Cardiac muscle cell (in vitro differentiated cells and primary cell): ENCODE measurements around the gene TXNDC16. TPM values are rescaled to one million over a fixed set of nuclear protein-coding genes. Genes with fewer than 3 reads are reported as not detected.

Source experiments
- DNase-seq, 2 donors: peaks; one replicate each; pipeline versions ENCODE4 v3.0.0 to v3.0.0-alpha.2; 2010 to 2017; ENCODE audit warnings: low read depth in 1 of 2, low spot score in 1 of 2
- H3K27ac ChIP-seq: fragments of 200-600 bp; sonication (generic); 2 replicates; pipeline ENCODE4 v1.5.1; 2016
- H3K27me3 ChIP-seq: fragments of 200-600 bp; sonication (generic); 2 replicates; pipeline ENCODE4 v1.6.0; 2016; ENCODE audit warnings: control low read depth
- H3K36me3 ChIP-seq: fragments of 200-600 bp; sonication (generic); 2 replicates; pipeline ENCODE4 v1.5.1; 2016; ENCODE audit warnings: control low read depth
- H3K4me1 ChIP-seq: fragments of 200-600 bp; sonication (generic); 2 replicates; pipeline ENCODE4 v1.8.1; 2017; ENCODE audit warnings: low read depth, mild to moderate bottlenecking, mixed run types
- H3K4me3 ChIP-seq: fragments of 200-600 bp; sonication (generic); 2 replicates; pipeline ENCODE4 v1.5.1; 2016; ENCODE audit warnings: mild to moderate bottlenecking
- H3K9me3 ChIP-seq: fragments of 200-600 bp; sonication (generic); 2 replicates; pipeline ENCODE4 v1.5.1; 2017; ENCODE audit warnings: low read depth, mild to moderate bottlenecking, control low read depth
- CTCF ChIP-seq: IDR thresholded peaks from 2 replicates; pipeline ENCODE4 v1.5.1; 2012; ENCODE audit warnings: low read depth, mild to moderate bottlenecking, low read length
- polyA plus RNA-seq: library from polyadenylated mRNA; unstranded; fragments of >200 nt; fragmentation: Nextera tagmentation; extraction: Ambion mirVana; gene quantifications from 2 replicates; pipeline ENCODE4 v1.2.1, GENCODE V29; 2016
- total RNA-seq: library from RNA; depleted of rRNA; stranded (reverse); fragments of >200 nt; gene quantifications from 2 replicates; pipeline ENCODE4 v1.2.3, GENCODE V29; 2016

TXNDC16 gene
- total and polyA plus RNA-seq, 2 experiments from 2014 or later = 6.9 to 7.8 TPM

- TF ChIP-seq CTCF = no peak
- Histone ChIP-seq H3K27ac (no peak overlapping the region), H3K36me3 (peaks cover 4% of the 10 kb centered on the region), H3K4me3 (no peak overlapping the region), H3K27me3 (no peaks in the 10 kb centered on the region), H3K9me3 (no peaks in the 10 kb centered on the region), H3K4me1 (no peaks in the 10 kb centered on the region)
- DNase-seq = no peak
These were observed 13.7 kb downstream of the TXNDC16 start for GRCh38 chr14:52538623-52539022.

- DNase-seq = no peak
- Histone ChIP-seq H3K36me3 (peaks cover 4% of the 10 kb centered on the region), H3K9me3 (no peaks in the 10 kb centered on the region), H3K4me1 (no peaks in the 10 kb centered on the region), H3K27ac (no peak overlapping the region), H3K4me3 (no peak overlapping the region), H3K27me3 (no peaks in the 10 kb centered on the region)
- no peak for TF ChIP-seq CTCF
These were observed 16.0 kb downstream of the TXNDC16 start for GRCh38 chr14:52536269-52536668.

- Histone ChIP-seq H3K4me3 (no peak overlapping the region), H3K4me1 (no peaks in the 10 kb centered on the region), H3K36me3 (peaks cover 8% of the 10 kb centered on the region), H3K27ac (no peak overlapping the region), H3K9me3 (no peaks in the 10 kb centered on the region), H3K27me3 (no peaks in the 10 kb centered on the region)
- DNase-seq = no peak
- no peak for TF ChIP-seq CTCF
These were observed 20.8 kb downstream of the TXNDC16 start for GRCh38 chr14:52531481-52531880.

- no peak for DNase-seq
- TF ChIP-seq CTCF = no peak
- H3K4me3 ChIP-seq = no peak overlapping the region
- no peaks in the 10 kb centered on the region for H3K9me3 ChIP-seq
- H3K4me1 ChIP-seq = no peaks in the 10 kb centered on the region
- H3K27me3 ChIP-seq = no peaks in the 10 kb centered on the region
- H3K36me3 ChIP-seq = peaks cover 4% of the 10 kb centered on the region
- H3K27ac ChIP-seq = no peak overlapping the region
These were observed 25.3 kb downstream of the TXNDC16 start for GRCh38 chr14:52527052-52527451.

- DNase-seq = no peak
- no peak overlapping the region for H3K27ac ChIP-seq
- TF ChIP-seq CTCF = no peak
- no peaks in the 10 kb centered on the region for H3K4me1 ChIP-seq
- no peaks in the 10 kb centered on the region for H3K27me3 ChIP-seq
- H3K9me3 ChIP-seq = no peaks in the 10 kb centered on the region
- no peak overlapping the region for H3K4me3 ChIP-seq
- H3K36me3 ChIP-seq = peaks cover 1% of the 10 kb centered on the region
These were observed 29.5 kb downstream of the TXNDC16 start for GRCh38 chr14:52522581-52523345.
